ENCODE results near the gene SLC3A2. TPM values are rescaled to one million over a fixed set of nuclear protein-coding genes. Genes with fewer than 3 reads are reported as not detected.

SLC3A2 gene
- total and polyA plus RNA-seq, 2 of the 13 experiments (the other 11 are each of a cell fraction or from before 2014, with no cell fraction given): 213 to 226 TPM

GRCh38 chr11:62905927-62906531 lies 25.3 kb downstream of the SLC3A2 start (continued):
- no peak for TF ChIP-seq SIN3A (IDR thresholded peaks at IDR 0.05; ENCODE audit: borderline replicate concordance, low read depth, low read length)
- no peak for TF ChIP-seq ZFP36L2 (CRISPR knock-in tag; IDR thresholded peaks at IDR 0.05)
- no peak for TF ChIP-seq RORA (CRISPR knock-in tag; IDR thresholded peaks at IDR 0.05)
- no peak for TF ChIP-seq CENPT (CRISPR knock-in tag; IDR thresholded peaks at IDR 0.05; ENCODE audit: low read depth)
- TF ChIP-seq ZNF775 (CRISPR knock-in tag; IDR thresholded peaks at IDR 0.05; ENCODE audit: borderline replicate concordance): no peak
- TF ChIP-seq TBP (CRISPR knock-in tag; IDR thresholded peaks at IDR 0.05): no peak
- no peak for TF ChIP-seq STAT6 (CRISPR knock-in tag; IDR thresholded peaks at IDR 0.05; ENCODE audit: borderline replicate concordance)
- TF ChIP-seq, protein P1, sequence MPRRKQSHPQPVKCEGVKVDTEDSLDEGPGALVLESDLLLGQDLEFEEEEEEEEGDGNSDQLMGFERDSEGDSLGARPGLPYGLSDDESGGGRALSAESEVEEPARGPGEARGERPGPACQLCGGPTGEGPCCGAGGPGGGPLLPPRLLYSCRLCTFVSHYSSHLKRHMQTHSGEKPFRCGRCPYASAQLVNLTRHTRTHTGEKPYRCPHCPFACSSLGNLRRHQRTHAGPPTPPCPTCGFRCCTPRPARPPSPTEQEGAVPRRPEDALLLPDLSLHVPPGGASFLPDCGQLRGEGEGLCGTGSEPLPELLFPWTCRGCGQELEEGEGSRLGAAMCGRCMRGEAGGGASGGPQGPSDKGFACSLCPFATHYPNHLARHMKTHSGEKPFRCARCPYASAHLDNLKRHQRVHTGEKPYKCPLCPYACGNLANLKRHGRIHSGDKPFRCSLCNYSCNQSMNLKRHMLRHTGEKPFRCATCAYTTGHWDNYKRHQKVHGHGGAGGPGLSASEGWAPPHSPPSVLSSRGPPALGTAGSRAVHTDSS (CRISPR knock-in tag; conservative IDR thresholded peaks at IDR 0.05): no peak
- no peak for TF ChIP-seq KIAA2018 (CRISPR knock-in tag; IDR thresholded peaks at IDR 0.05; ENCODE audit: borderline replicate concordance)
- TF ChIP-seq REL (CRISPR knock-in tag; conservative IDR thresholded peaks at IDR 0.05): no peak
